SK-N-SH (cell line): Measurements from ENCODE around the gene YPEL3. TPM values are rescaled to one million over a fixed set of nuclear protein-coding genes. Genes with fewer than 3 reads are reported as not detected.
"Not testable (repeated sequence)": the region's sequence is repeated elsewhere in the genome, so short reads cannot be mapped to it uniquely, and the experiment has no call there.

Experiments
- CTCF ChIA-PET: fragments of 300-600, 350-600 bp; formaldehyde crosslinking; extraction: SDS; loops from one replicate; lab custom pipeline; 2021; lab: Yijun Ruan, JAX
- POLR2A ChIA-PET: fragments of 350-600 bp; sonication (Branson Sonifier 250); formaldehyde crosslinking; extraction: SDS; loops from one replicate; lab custom pipeline; 2020; ENCODE audit warnings: antibody characterized with exemption, inconsistent platforms; lab: Yijun Ruan, JAX
- DNase-seq: peaks from one replicate; pipeline ENCODE4 v3.0.0; 2012
- H2AFZ ChIP-seq: fragments of 200-600 bp; sonication (generic); 2 replicates; pipeline ENCODE4 v1.8.1; 2016; ENCODE audit warnings: antibody characterized with exemption, mild to moderate bottlenecking, low read depth
- H3F3A ChIP-seq: fragments of 200-600 bp; sonication (generic); replicated peaks from 2 replicates; pipeline ENCODE3; 2016; ENCODE audit warnings: antibody characterized with exemption, mild to moderate bottlenecking; ENCODE audit not compliant: insufficient read depth
- H3K27ac ChIP-seq, 2 experiments: fragments of 200-500 bp in 1 of 2; fragments of 200-600 bp in 1 of 2; sonication (Bioruptor generic) in 1 of 2; sonication (generic), shearing (Covaris generic) in 1 of 2; 2 replicates each; pipeline versions ENCODE4 v1.5.1 to v1.6.1; 2014 to 2016; ENCODE audit warnings: low read depth in 2 of 2, inconsistent platforms in 1 of 2, low read length in 1 of 2, mild to moderate bottlenecking in 1 of 2, mixed read lengths in 1 of 2
- H3K27me3 ChIP-seq: fragments of 200-600 bp; sonication (generic), shearing (Covaris generic); 2 replicates; pipeline ENCODE4 v1.6.1; 2016; ENCODE audit warnings: mixed run types; ENCODE audit not compliant: insufficient read depth
- H3K36me3 ChIP-seq, 2 experiments: fragments of 200-500 bp in 1 of 2; fragments of 200-600 bp in 1 of 2; sonication (Bioruptor generic) in 1 of 2; sonication (generic) in 1 of 2; replicated peaks in 1 of 2; 2 replicates each; pipeline versions ENCODE3 to v1.5.1; 2014 to 2016; ENCODE audit warnings: low read length in 1 of 2, mild to moderate bottlenecking in 1 of 2; ENCODE audit not compliant: insufficient read depth in 2 of 2, control insufficient read depth in 1 of 2
- H3K4me1 ChIP-seq, 2 experiments: fragments of 200-500 bp in 1 of 2; fragments of 200-600 bp in 1 of 2; sonication (Bioruptor generic) in 1 of 2; sonication (generic), shearing (Covaris generic) in 1 of 2; 2 replicates each; pipeline versions ENCODE4 v1.5.1 to v1.6.1; 2014 to 2016; ENCODE audit warnings: low read depth in 1 of 2, low read length in 1 of 2, mixed run types in 1 of 2; ENCODE audit not compliant: insufficient read depth in 2 of 2, control insufficient read depth in 1 of 2
- H3K4me2 ChIP-seq: fragments of 200-600 bp; sonication (generic), shearing (Covaris generic); 2 replicates; pipeline ENCODE4 v1.6.1; 2017; ENCODE audit warnings: mixed run types
- H3K4me3 ChIP-seq, 2 experiments: fragments of 200-500 bp in 1 of 2; fragments of 200-600 bp in 1 of 2; sonication (Bioruptor generic) in 1 of 2; sonication (generic), shearing (Covaris generic) in 1 of 2; 2 replicates each; pipeline versions ENCODE4 v1.5.1 to v1.8.1; 2014 to 2016; ENCODE audit warnings: low read depth in 2 of 2, inconsistent platforms in 1 of 2, low read length in 1 of 2, mild to moderate bottlenecking in 1 of 2, mixed read lengths in 1 of 2, moderate library complexity in 1 of 2
- H3K79me2 ChIP-seq: fragments of 200-600 bp; sonication (generic); 2 replicates; pipeline ENCODE4 v1.8.1; 2017; ENCODE audit warnings: mild to moderate bottlenecking; ENCODE audit not compliant: insufficient read depth
- H3K9ac ChIP-seq: fragments of 200-600 bp; sonication (generic); 2 replicates; pipeline ENCODE4 v1.6.1; 2017; ENCODE audit warnings: mixed run types
- H3K9me2 ChIP-seq: fragments of 200-600 bp; sonication (generic); 2 replicates; pipeline ENCODE4 v1.6.1; 2017; ENCODE audit warnings: mixed run types
- H3K9me3 ChIP-seq: fragments of 200-600 bp; sonication (generic); 2 replicates; pipeline ENCODE4 v1.6.1; 2017; ENCODE audit warnings: mixed run types, mild to moderate bottlenecking, moderate library complexity
- H4K20me1 ChIP-seq: fragments of 200-600 bp; sonication (generic); 2 replicates; pipeline ENCODE4 v1.6.1; 2017; ENCODE audit warnings: mild to moderate bottlenecking, mixed run types; ENCODE audit not compliant: insufficient read depth
- CHD2 ChIP-seq: fragments of 150-350 bp; IDR thresholded peaks from 2 replicates; pipeline ENCODE4 v1.6.1; 2018; ENCODE audit warnings: low read length; ENCODE audit not compliant: partially characterized antibody
- CTCF ChIP-seq: fragments of 200-600 bp; sonication (generic); IDR thresholded peaks from 2 replicates; pipeline ENCODE4 v1.6.1; 2017; ENCODE audit warnings: antibody characterized with exemption, mild to moderate bottlenecking, moderate library complexity
- GABPA ChIP-seq: IDR thresholded peaks from 2 replicates; pipeline ENCODE4 v1.4.0; 2012; ENCODE audit warnings: low read depth, mild to moderate bottlenecking
- IRF3 ChIP-seq: fragments of 150-350 bp; IDR thresholded peaks from 2 replicates; pipeline ENCODE4 v1.6.1; 2016; ENCODE audit warnings: mild to moderate bottlenecking, low read depth, low read length
- MXI1 ChIP-seq: IDR thresholded peaks from 2 replicates; pipeline ENCODE4 v1.6.1; 2012; ENCODE audit warnings: mild to moderate bottlenecking, low read depth, low read length, improper control_type of control experiment
- NFIC ChIP-seq: IDR thresholded peaks from 2 replicates; pipeline ENCODE4 v1.4.0; 2012; ENCODE audit warnings: borderline replicate concordance
- NRF1 ChIP-seq: IDR thresholded peaks from 2 replicates; pipeline ENCODE4 v1.6.1; 2012; ENCODE audit warnings: low read depth, mild to moderate bottlenecking, low read length
- RAD21 ChIP-seq: IDR thresholded peaks from 2 replicates; pipeline ENCODE4 v1.6.1; 2012; ENCODE audit warnings: mild to moderate bottlenecking, low read length
- RCOR1 ChIP-seq: fragments of 150-350 bp; IDR thresholded peaks from 2 replicates; pipeline ENCODE4 v1.6.1; 2017; ENCODE audit warnings: antibody characterized with exemption, low read length
- REST ChIP-seq: IDR thresholded peaks from 2 replicates; pipeline ENCODE4 v1.6.1; 2012; ENCODE audit warnings: mild to moderate bottlenecking, low read depth, low read length, moderate library complexity
- RFX5 ChIP-seq: IDR thresholded peaks from 2 replicates; pipeline ENCODE4 v1.6.1; 2012; ENCODE audit warnings: mild to moderate bottlenecking, improper control_type of control experiment, low read length
- SMC3 ChIP-seq: IDR thresholded peaks from 2 replicates; pipeline ENCODE4 v1.6.1; 2012; ENCODE audit warnings: low read depth, low read length, improper control_type of control experiment
- TAF1 ChIP-seq: IDR thresholded peaks from 2 replicates; pipeline ENCODE4 v1.6.1; 2012; ENCODE audit warnings: low read depth, mild to moderate bottlenecking, low read length, moderate library complexity, borderline replicate concordance
- TCF12 ChIP-seq: IDR thresholded peaks from 2 replicates; pipeline ENCODE4 v1.4.0; 2012
- USF2 ChIP-seq: fragments of 150-350 bp; IDR thresholded peaks from 2 replicates; pipeline ENCODE4 v1.6.1; 2017; ENCODE audit warnings: antibody characterized with exemption, low read length, low read depth, borderline replicate concordance
- WGBS: methylation state at CpG from one replicate; pipeline ENCODE4 v1.1.6; 2017; ENCODE audit warnings: low lambda C conversion rate; 5-methylcytosine and 5-hydroxymethylcytosine counted together
- polyA plus RNA-seq, 3 experiments: library from polyadenylated mRNA; depleted of rRNA; stranded (reverse); fragments of >200 nt; gene quantifications; 2 replicates each; pipeline ENCODE4 v1.2.3, GENCODE V29; 2012

The YPEL3 gene
- polyA plus RNA-seq, 1 of the 3 experiments (the other 2 are of a cell fraction) = 36.6 TPM

- no peaks in the 10 kb centered on the region for H3K9me2 ChIP-seq
- 94% methylated on average over 4 of the region's 7 CpGs for WGBS
- H2AFZ ChIP-seq = no peak overlapping the region
- ChIA-PET POLR2A (no interaction called here), CTCF (interaction anchor here (1.1 to 6.1 kb wide), 4 partner anchors 13 to 83 kb away, joined by 3 to 49 read pairs (median 21); partner anchors contain the start of gene TBX6)
- no peak overlapping the region for H3K4me3 ChIP-seq
- no peak overlapping the region for H3K9ac ChIP-seq
- H3K36me3 ChIP-seq = peaks cover 0 to 6% of the 10 kb centered on the region in 2 experiments
- no peaks in the 10 kb centered on the region for H3K27me3 ChIP-seq
- DNase-seq = no peak
- no peaks in the 10 kb centered on the region for H4K20me1 ChIP-seq
- peaks cover 5 to 6% of the 10 kb centered on the region in 2 experiments; a peak in 1 of 4 replicates for H3K4me1 ChIP-seq
- H3K79me2 ChIP-seq = no peaks in the 10 kb centered on the region
- H3K4me2 ChIP-seq = no peak overlapping the region
- H3K9me3 ChIP-seq = no peaks in the 10 kb centered on the region
- TF ChIP-seq CTCF (no peak), NRF1 (no peak), CHD2 (no peak), GABPA (no peak)
- no peak overlapping the region for H3K27ac ChIP-seq
- H3F3A ChIP-seq = peaks cover 2% of the 10 kb centered on the region
Measured at GRCh38 chr16:30115238-30115637, 19.2 kb upstream of the YPEL3 start.

- H4K20me1 ChIP-seq, H3K36me3 ChIP-seq, H3F3A ChIP-seq, H3K9ac ChIP-seq, H3K9me2 ChIP-seq, DNase-seq, POLR2A ChIA-PET, H3K27me3 ChIP-seq, H3K79me2 ChIP-seq, H2AFZ ChIP-seq, H3K9me3 ChIP-seq, H3K4me1 ChIP-seq, H3K27ac ChIP-seq, H3K4me2 ChIP-seq, H3K4me3 ChIP-seq: not testable (repeated sequence)
- 94% methylated on average over 7 of the region's 7 CpGs for WGBS
- CTCF ChIA-PET = interaction anchor here (1.1 to 6.1 kb wide), 4 partner anchors 12 to 83 kb away, joined by 3 to 49 read pairs (median 21); partner anchors contain the start of gene TBX6
Measured at GRCh38 chr16:30114833-30115232, 18.8 kb upstream of the YPEL3 start.

- H3K79me2 ChIP-seq = no peaks in the 10 kb centered on the region
- WGBS = 92% methylated on average over 11 of the region's 11 CpGs
- no peaks in the 10 kb centered on the region for H4K20me1 ChIP-seq
- H3F3A ChIP-seq = peaks cover 2% of the 10 kb centered on the region
- no peaks in the 10 kb centered on the region for H3K9me2 ChIP-seq
- no peaks in the 10 kb centered on the region for H3K9me3 ChIP-seq
- no peak overlapping the region for H2AFZ ChIP-seq
- H3K36me3 ChIP-seq = peaks cover 4 to 6% of the 10 kb centered on the region in 2 experiments
- H3K4me1 ChIP-seq = peaks cover 5 to 6% of the 10 kb centered on the region in 2 experiments; a peak in 1 of 4 replicates
- no peak for DNase-seq
- ChIA-PET CTCF (interaction anchor here (1.1 to 6.1 kb wide), 6 partner anchors 12 to 82 kb away, joined by 3 to 49 read pairs (median 4); partner anchors contain the start of gene TBX6), POLR2A (no interaction called here)
- no peak overlapping the region for H3K4me2 ChIP-seq
- H3K27ac ChIP-seq = no peak overlapping the region
- H3K27me3 ChIP-seq = no peaks in the 10 kb centered on the region
- no peak overlapping the region for H3K4me3 ChIP-seq
- H3K9ac ChIP-seq = no peak overlapping the region
- no peak for TF ChIP-seq NFIC
- TF ChIP-seq NRF1 = no peak
- TF ChIP-seq TCF12 = no peak
- TF ChIP-seq MXI1 = no peak
- no peak for TF ChIP-seq USF2
- TF ChIP-seq RFX5 = no peak
- TF ChIP-seq RAD21 = no peak
- no peak for TF ChIP-seq REST
- TF ChIP-seq SMC3 = no peak
- no peak for TF ChIP-seq TAF1
- TF ChIP-seq IRF3 = no peak
- TF ChIP-seq RCOR1 = no peak
Measured at GRCh38 chr16:30114411-30114810, 18.4 kb upstream of the YPEL3 start.
